Measurements from ENCODE around the gene GRIK3.

GRIK3 gene

GRCh38 chr1:36968730-36969129 is 65.6 kb downstream of the GRIK3 start:
- TF ChIP-seq, protein P1, sequence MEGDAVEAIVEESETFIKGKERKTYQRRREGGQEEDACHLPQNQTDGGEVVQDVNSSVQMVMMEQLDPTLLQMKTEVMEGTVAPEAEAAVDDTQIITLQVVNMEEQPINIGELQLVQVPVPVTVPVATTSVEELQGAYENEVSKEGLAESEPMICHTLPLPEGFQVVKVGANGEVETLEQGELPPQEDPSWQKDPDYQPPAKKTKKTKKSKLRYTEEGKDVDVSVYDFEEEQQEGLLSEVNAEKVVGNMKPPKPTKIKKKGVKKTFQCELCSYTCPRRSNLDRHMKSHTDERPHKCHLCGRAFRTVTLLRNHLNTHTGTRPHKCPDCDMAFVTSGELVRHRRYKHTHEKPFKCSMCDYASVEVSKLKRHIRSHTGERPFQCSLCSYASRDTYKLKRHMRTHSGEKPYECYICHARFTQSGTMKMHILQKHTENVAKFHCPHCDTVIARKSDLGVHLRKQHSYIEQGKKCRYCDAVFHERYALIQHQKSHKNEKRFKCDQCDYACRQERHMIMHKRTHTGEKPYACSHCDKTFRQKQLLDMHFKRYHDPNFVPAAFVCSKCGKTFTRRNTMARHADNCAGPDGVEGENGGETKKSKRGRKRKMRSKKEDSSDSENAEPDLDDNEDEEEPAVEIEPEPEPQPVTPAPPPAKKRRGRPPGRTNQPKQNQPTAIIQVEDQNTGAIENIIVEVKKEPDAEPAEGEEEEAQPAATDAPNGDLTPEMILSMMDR (IDR thresholded peaks at IDR 0.05), result no peak
- no peak for TF ChIP-seq ZFX (IDR thresholded peaks at IDR 0.05; ENCODE audit: borderline replicate concordance)
- no peak overlapping the region for H3K27ac ChIP-seq

DNA sequence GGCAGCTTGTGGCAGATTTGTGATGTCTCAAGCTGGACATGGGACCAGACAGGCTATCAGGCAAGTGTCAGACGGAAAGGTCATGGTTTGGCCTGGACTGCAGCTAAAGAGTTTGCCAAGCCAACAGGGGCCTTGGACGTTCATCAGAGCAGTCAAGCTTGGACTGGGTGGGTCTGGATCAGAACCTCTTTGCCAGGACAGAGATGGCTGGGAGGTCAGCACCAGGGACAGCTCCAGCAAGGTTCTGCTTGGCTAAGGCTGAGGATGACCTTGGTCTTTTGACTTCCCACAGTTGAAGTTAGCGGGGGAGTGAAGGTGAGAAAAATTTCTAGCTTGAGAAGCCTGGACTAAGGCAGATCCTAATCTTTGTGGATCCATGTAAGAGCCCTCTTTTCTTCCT is 68.1 kb downstream of the GRIK3 start:
- no peak overlapping the region for H3K27ac ChIP-seq
- TF ChIP-seq, protein P1 (IDR thresholded peaks at IDR 0.05), result no peak
- TF ChIP-seq ZFX (IDR thresholded peaks at IDR 0.05; ENCODE audit: borderline replicate concordance), result no peak

- no peak for TF ChIP-seq ZFX (IDR thresholded peaks at IDR 0.05; ENCODE audit: borderline replicate concordance)
- TF ChIP-seq, protein P1 (IDR thresholded peaks at IDR 0.05), result no peak
- H3K27ac ChIP-seq, result no peak overlapping the region
These were observed 68.8 kb downstream of the GRIK3 start for GRCh38 chr1:36965275-36966159.

DNA sequence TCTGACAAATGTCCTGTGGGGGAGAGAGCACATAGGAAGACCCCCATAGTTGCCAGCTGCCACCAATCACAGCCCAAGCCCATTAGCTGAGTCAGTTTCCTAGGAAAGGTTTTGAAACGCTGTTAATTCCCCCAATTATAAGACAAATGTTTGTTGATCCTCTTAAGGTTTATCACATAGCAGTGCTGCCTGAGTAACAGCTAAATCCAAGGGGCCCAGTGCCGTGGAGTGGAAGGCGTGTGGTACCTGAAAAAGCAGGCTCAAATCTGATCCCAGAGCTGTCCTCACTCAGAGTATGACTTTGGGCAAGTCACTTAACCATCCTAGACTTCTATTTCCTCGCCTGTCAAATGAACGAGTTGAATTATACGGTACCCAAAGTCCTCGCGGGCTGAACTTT is 69.5 kb downstream of the GRIK3 start:
- H3K27ac ChIP-seq, result no peak overlapping the region
- TF ChIP-seq, protein P1 (IDR thresholded peaks at IDR 0.05), result no peak
- no peak for TF ChIP-seq ZFX (IDR thresholded peaks at IDR 0.05; ENCODE audit: borderline replicate concordance)

DNA sequence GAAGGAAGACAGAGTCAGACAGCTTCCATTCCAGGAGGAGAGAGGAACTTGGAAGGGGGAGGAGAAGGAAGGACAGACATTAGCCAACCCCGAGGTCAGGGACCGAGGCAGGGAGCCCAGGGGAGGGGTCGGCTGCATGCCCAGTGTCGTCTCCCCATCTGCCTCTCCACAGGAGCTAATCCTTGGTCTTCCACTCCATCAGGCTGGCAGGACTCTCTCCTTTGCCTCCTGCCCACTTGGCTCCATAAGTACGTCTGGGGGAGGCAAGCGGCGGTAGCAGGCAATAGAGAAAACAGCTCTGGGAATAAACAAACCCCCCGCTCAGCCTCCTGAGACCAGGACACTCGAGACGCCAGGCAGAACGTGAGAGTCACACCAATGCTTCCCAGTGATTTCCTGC is 71.3 kb downstream of the GRIK3 start:
- H3K27ac ChIP-seq, result no peak overlapping the region
- TF ChIP-seq, protein P1 (IDR thresholded peaks at IDR 0.05), result no peak
- TF ChIP-seq ZFX (IDR thresholded peaks at IDR 0.05; ENCODE audit: borderline replicate concordance), result no peak

DNA sequence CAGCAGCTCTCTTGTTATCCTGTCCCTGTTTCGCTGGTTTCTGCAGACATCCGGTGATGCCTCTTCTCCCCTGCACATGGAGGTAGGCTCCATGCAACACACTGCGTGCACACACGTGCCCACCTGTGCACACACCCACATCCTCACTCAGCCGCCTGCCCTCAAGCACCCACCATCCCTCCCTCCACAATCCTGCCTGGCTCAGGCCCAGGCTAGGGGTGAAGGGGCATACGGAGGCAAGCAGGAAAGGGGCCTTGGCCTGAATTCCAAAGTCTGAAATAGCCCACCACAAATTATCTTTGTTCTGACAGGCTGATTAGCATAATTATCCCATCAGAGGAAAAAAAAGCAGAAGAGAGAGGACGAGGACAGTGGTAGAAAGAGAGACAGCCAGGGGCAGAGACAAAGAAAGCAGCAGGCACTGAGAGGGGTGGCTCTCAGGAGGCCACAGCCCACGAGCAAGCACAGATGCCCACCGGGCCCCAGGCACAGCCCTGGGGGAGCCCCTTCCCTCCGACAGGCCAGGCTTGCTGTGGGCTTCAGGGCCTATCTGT is 73.2 kb downstream of the GRIK3 start:
- no peak overlapping the region for H3K27ac ChIP-seq
- no peak for TF ChIP-seq ZFX (IDR thresholded peaks at IDR 0.05; ENCODE audit: borderline replicate concordance)
- TF ChIP-seq, protein P1 (IDR thresholded peaks at IDR 0.05), result no peak

DNA sequence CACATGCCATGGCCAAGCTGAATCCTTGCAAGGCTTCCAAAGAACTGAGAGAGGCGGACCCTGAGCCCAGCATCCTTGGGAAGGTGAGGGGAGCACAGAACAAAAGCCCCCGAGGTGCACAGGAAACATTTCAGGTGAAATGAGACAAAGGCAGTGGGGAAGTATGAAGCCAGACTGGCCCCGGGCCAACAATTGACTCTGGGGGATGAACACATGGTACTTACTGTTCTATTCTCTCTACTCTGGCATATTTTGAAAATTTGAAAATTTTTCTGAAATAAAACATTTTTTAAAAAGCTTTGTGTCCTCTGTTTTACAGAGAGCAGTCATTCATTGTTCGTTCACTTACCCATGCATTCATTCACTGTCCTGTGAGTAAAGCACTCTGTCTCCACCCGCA is 77.7 kb downstream of the GRIK3 start:
- TF ChIP-seq ZFX (IDR thresholded peaks at IDR 0.05; ENCODE audit: borderline replicate concordance), result no peak
- TF ChIP-seq, protein P1 (IDR thresholded peaks at IDR 0.05), result no peak
- H3K27ac ChIP-seq, result no peak overlapping the region

Data from 22Rv1 (cell line).